Endothelial cell of umbilical vein (primary cell): ENCODE data around the gene MED12L. TPM values are rescaled to one million over a fixed set of nuclear protein-coding genes. Genes with fewer than 3 reads are reported as not detected.

Experiments used
- BruUV-seq: library from RNA; stranded (reverse); fragments of 400-500 nt; replicated peaks from 2 replicates; lab custom pipeline; 2021; lab: Mats Ljungman, UMichigan
- CTCF ChIA-PET: fragments of 300-600, 350-600 bp; sonication (Branson Sonifier 250); formaldehyde crosslinking; loops from one replicate; lab custom pipeline; 2021; ENCODE audit warnings: antibody characterized with exemption, inconsistent platforms; lab: Charles Lee
- POLR2A ChIA-PET: fragments of 300-600, 350-600 bp; sonication (Branson Sonifier 250); formaldehyde crosslinking; loops from one replicate; lab custom pipeline; 2021; ENCODE audit warnings: antibody characterized with exemption, inconsistent platforms; lab: Charles Lee
- DNase-seq: peaks from one replicate; pipeline ENCODE4 v3.0.0-alpha.2; 2011; ENCODE audit warnings: low read depth, low spot score
- FAIRE-seq: peaks from 2 replicates; lab custom pipeline; 2011; peaks lifted over from hg19 to GRCh38; lab: Jason Lieb, UNC
- H2AFZ ChIP-seq: 2 replicates; pipeline ENCODE4 v1.6.0; 2012; ENCODE audit warnings: low read depth, low read length, control low read depth, inconsistent platforms
- H3K27ac ChIP-seq: 2 replicates; pipeline ENCODE4 v1.5.1; 2011; ENCODE audit warnings: low read depth, mild to moderate bottlenecking, control low read depth, low read length, moderate library complexity; ENCODE audit not compliant: insufficient read depth
- H3K27me3 ChIP-seq, 2 experiments: 2 replicates each; pipeline versions ENCODE4 v1.6.0 to v1.6.1; 2011; ENCODE audit warnings: low read length in 2 of 2, mixed read lengths in 1 of 2; ENCODE audit not compliant: control insufficient read depth in 2 of 2, insufficient read depth in 2 of 2
- H3K36me3 ChIP-seq, 2 experiments: 2 replicates in 1 of 2; 3 replicates in 1 of 2; pipeline ENCODE4 v1.5.1; 2011; ENCODE audit warnings: low read length in 2 of 2, mild to moderate bottlenecking in 1 of 2, moderate library complexity in 1 of 2; ENCODE audit not compliant: control insufficient read depth in 2 of 2, insufficient read depth in 2 of 2; ENCODE audit errors: extremely low read depth in 1 of 2
- H3K4me1 ChIP-seq: 3 replicates; pipeline ENCODE4 v1.5.1; 2011; ENCODE audit warnings: mild to moderate bottlenecking, low read length; ENCODE audit not compliant: control insufficient read depth, insufficient read depth; ENCODE audit errors: extremely low read depth
- H3K4me2 ChIP-seq: 2 replicates; pipeline ENCODE4 v1.6.1; 2011; ENCODE audit warnings: low read length, control low read depth, mixed read lengths; ENCODE audit not compliant: insufficient read depth
- H3K4me3 ChIP-seq, 3 experiments: fragments of 200-600 bp in 1 of 3; sonication (generic), shearing (Covaris generic) in 1 of 3; replicated peaks in 1 of 3; 2 replicates each; pipeline ENCODE4 v1.5.1; 2011 to 2016; ENCODE audit warnings: control low read depth in 3 of 3, low read length in 3 of 3, mild to moderate bottlenecking in 2 of 3, inconsistent platforms in 1 of 3, low read depth in 1 of 3, moderate library complexity in 1 of 3; ENCODE audit not compliant: insufficient read depth in 1 of 3
- H3K79me2 ChIP-seq: 2 replicates; pipeline ENCODE4 v1.6.0; 2012; ENCODE audit warnings: low read length, inconsistent platforms; ENCODE audit not compliant: control insufficient read depth, insufficient read depth
- H3K9ac ChIP-seq: replicated peaks from 2 replicates; pipeline ENCODE3; 2011; ENCODE audit warnings: low read length, control low read depth; ENCODE audit not compliant: insufficient read depth; ENCODE audit errors: extremely low read depth
- H3K9me1 ChIP-seq: replicated peaks from 3 replicates; pipeline ENCODE4 v1.6.0; 2011; ENCODE audit warnings: mild to moderate bottlenecking, low read length; ENCODE audit not compliant: control insufficient read depth, insufficient read depth; ENCODE audit errors: extremely low read depth
- H3K9me3 ChIP-seq: replicated peaks from 2 replicates; pipeline ENCODE4 v1.5.1; 2012; ENCODE audit warnings: low read length, inconsistent platforms; ENCODE audit not compliant: control insufficient read depth, insufficient read depth
- H4K20me1 ChIP-seq: replicated peaks from 2 replicates; pipeline ENCODE3; 2011; ENCODE audit warnings: mild to moderate bottlenecking, low read length; ENCODE audit not compliant: control insufficient read depth, insufficient read depth; ENCODE audit errors: extremely low read depth
- EZH2 ChIP-seq: IDR thresholded peaks from 2 replicates; pipeline ENCODE4 v1.6.1; 2012; ENCODE audit warnings: borderline replicate concordance, low read depth, mild to moderate bottlenecking, moderate library complexity, low read length, inconsistent platforms; ENCODE audit not compliant: severe bottlenecking
- FOS ChIP-seq: IDR thresholded peaks from 2 replicates; pipeline ENCODE4 v1.6.1; 2011; ENCODE audit warnings: mild to moderate bottlenecking, low read length, moderate library complexity, borderline replicate concordance; ENCODE audit not compliant: insufficient read depth
- GATA2 ChIP-seq: IDR thresholded peaks from 2 replicates; pipeline ENCODE4 v1.7.0; 2011; ENCODE audit warnings: low read depth, mild to moderate bottlenecking, moderate library complexity, mixed read lengths, low read length; ENCODE audit not compliant: insufficient read length, insufficient read depth
- JUN ChIP-seq: IDR thresholded peaks from 2 replicates; pipeline ENCODE4 v1.6.1; 2011; ENCODE audit warnings: borderline replicate concordance, low read depth; ENCODE audit not compliant: insufficient read length, insufficient read depth
- MAX ChIP-seq: IDR thresholded peaks from 2 replicates; pipeline ENCODE4 v1.6.1; 2011; ENCODE audit not compliant: insufficient read depth, insufficient read length
- MYC ChIP-seq: IDR thresholded peaks from one replicate; pipeline ENCODE4 v1.6.1; 2011; ENCODE audit warnings: mild to moderate bottlenecking, low read depth, low read length
- POLR2A ChIP-seq: IDR thresholded peaks from 2 replicates; pipeline ENCODE4 v1.6.1; 2012; ENCODE audit warnings: low read depth, mild to moderate bottlenecking, control low read depth, low read length
- POLR2AphosphoS5 ChIP-seq: IDR thresholded peaks from 2 replicates; pipeline ENCODE4 v1.6.1; 2012; ENCODE audit warnings: low read depth, mild to moderate bottlenecking, control low read depth, low read length, moderate library complexity; ENCODE audit not compliant: insufficient read depth
- dilution Hi-C: fragments of 300-500 bp; cut with MboI; formaldehyde crosslinking; loops from one replicate; pipeline ENCODE4 v1.15.0; 2019; ENCODE audit warnings: low sequenced_read_pairs; ENCODE audit not compliant: extremely low pct_ligation_motif_present
- intact Hi-C: fragments of 100-400 bp; cut with micrococcal nuclease; formaldehyde crosslinking; loops from one replicate; pipeline ENCODE4 v1.10.0; 2022
- polyA plus RNA-seq, 4 experiments: library from polyadenylated mRNA; depleted of rRNA in 3 of 4; stranded (reverse) in 3 of 4; unstranded in 1 of 4; fragments of >200 nt; gene quantifications; 2 replicates each; pipeline versions ENCODE4 v1.2.1 to v1.2.3, GENCODE V29; 2011 to 2012; ENCODE audit warnings: missing spikeins in 1 of 4
- total RNA-seq: library from RNA; stranded (reverse); gene quantifications from 2 replicates; pipeline ENCODE4 v1.2.3, GENCODE V29; 2021
- TF ChIP-seq, protein P1 (sequence below), 2 donors: IDR thresholded peaks; 1 replicate in 1 of 2; 2 replicates in 1 of 2; pipeline ENCODE4 v1.5.1; 2011; ENCODE audit warnings: low read length in 2 of 2, mild to moderate bottlenecking in 2 of 2, moderate library complexity in 2 of 2, control low read depth in 1 of 2, inconsistent platforms in 1 of 2, low read depth in 1 of 2; ENCODE audit not compliant: insufficient read depth in 1 of 2; ENCODE audit errors: extremely low read depth in 1 of 2

The MED12L gene
- total and polyA plus RNA-seq, 2 donors (not counting 3 experiments of a cell fraction or from before 2014, with no cell fraction given), result 0.03 to 0.27 TPM

GRCh38 chr3:151101270-151101969 is 16.0 kb downstream of the MED12L start:
- H3K4me1 ChIP-seq, result no peaks in the 10 kb centered on the region
- H3K36me3 ChIP-seq, result no peaks in the 10 kb centered on the region
- intact Hi-C loops (no loop called here), dilution Hi-C loops (no loop called here)
- no peak overlapping the region for H2AFZ ChIP-seq
- no peak overlapping the region for H3K4me3 ChIP-seq
- H3K4me2 ChIP-seq, result no peak overlapping the region
- DNase-seq, result no peak
- ChIA-PET POLR2A (no interaction called here), CTCF (interaction anchor here (1.4 kb wide), 1 partner anchor 8 kb away, joined by 3 read pairs; no protein-coding TSS in a partner anchor)
- no peak overlapping the region for H3K9ac ChIP-seq
- H3K9me1 ChIP-seq, result no peaks in the 10 kb centered on the region
- FAIRE-seq, result no peak
- BruUV-seq, result no TSS peak
- no peaks in the 10 kb centered on the region for H3K9me3 ChIP-seq
- peaks cover 5 to 6% of the 10 kb centered on the region in 2 experiments for H3K27me3 ChIP-seq
- H4K20me1 ChIP-seq, result no peaks in the 10 kb centered on the region
- no peak for TF ChIP-seq GATA2
- no peak for TF ChIP-seq JUN
- no peak for TF ChIP-seq MAX
- no peak overlapping the region for H3K27ac ChIP-seq
- no peaks in the 10 kb centered on the region for H3K79me2 ChIP-seq

GRCh38 chr3:151106311-151106710 is 20.8 kb downstream of the MED12L start:
- Histone ChIP-seq H3K79me2 (no peaks in the 10 kb centered on the region), H3K9ac (no peak overlapping the region), H4K20me1 (no peaks in the 10 kb centered on the region), H3K9me1 (no peaks in the 10 kb centered on the region), H3K9me3 (no peaks in the 10 kb centered on the region), H3K4me2 (no peak overlapping the region), H3K27me3 (peaks cover 3% of the 10 kb centered on the region in 2 experiments), H3K4me3 (no peak overlapping the region), H3K4me1 (no peaks in the 10 kb centered on the region), H3K27ac (no peak overlapping the region), H2AFZ (no peak overlapping the region), H3K36me3 (no peaks in the 10 kb centered on the region)
- POLR2A ChIA-PET, result no interaction called here
- TF ChIP-seq POLR2A (no peak), JUN (no peak), EZH2 (no peak), MYC (no peak), GATA2 (no peak), POLR2AphosphoS5 (no peak), FOS (no peak)
- TF ChIP-seq, protein P1, sequence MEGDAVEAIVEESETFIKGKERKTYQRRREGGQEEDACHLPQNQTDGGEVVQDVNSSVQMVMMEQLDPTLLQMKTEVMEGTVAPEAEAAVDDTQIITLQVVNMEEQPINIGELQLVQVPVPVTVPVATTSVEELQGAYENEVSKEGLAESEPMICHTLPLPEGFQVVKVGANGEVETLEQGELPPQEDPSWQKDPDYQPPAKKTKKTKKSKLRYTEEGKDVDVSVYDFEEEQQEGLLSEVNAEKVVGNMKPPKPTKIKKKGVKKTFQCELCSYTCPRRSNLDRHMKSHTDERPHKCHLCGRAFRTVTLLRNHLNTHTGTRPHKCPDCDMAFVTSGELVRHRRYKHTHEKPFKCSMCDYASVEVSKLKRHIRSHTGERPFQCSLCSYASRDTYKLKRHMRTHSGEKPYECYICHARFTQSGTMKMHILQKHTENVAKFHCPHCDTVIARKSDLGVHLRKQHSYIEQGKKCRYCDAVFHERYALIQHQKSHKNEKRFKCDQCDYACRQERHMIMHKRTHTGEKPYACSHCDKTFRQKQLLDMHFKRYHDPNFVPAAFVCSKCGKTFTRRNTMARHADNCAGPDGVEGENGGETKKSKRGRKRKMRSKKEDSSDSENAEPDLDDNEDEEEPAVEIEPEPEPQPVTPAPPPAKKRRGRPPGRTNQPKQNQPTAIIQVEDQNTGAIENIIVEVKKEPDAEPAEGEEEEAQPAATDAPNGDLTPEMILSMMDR (IDR thresholded peaks at IDR 0.05; ENCODE audit: extremely low read depth in 1 of 2, insufficient read depth in 1 of 2, low read depth in 1 of 2, low read length in 2 of 2), result no peak
- no TSS peak for BruUV-seq
- CTCF ChIA-PET, result no interaction called here
- DNase-seq, result no peak
- no peak for FAIRE-seq
- intact Hi-C loops (no loop called here), dilution Hi-C loops (no loop called here)
